RPMI7951 (cell line): ENCODE results near the gene UBE2E2. TPM values are rescaled to one million over a fixed set of nuclear protein-coding genes. Genes with fewer than 3 reads are reported as not detected.

ENCODE experiments used
- DNase-seq: peaks from one replicate; pipeline ENCODE4 v3.0.0-alpha.2; 2012; ENCODE audit warnings: low read depth
- total RNA-seq: library from RNA; depleted of rRNA; stranded (reverse); fragments of >200 nt; shearing (Covaris generic); gene quantifications from 2 replicates; pipeline ENCODE4 v1.2.3, GENCODE V29; 2014

The UBE2E2 gene
- total RNA-seq, 1 experiment from 2014 or later: 91.9 TPM

- DNase-seq: no peak
Measured at GRCh38 chr3:23240171-23240785, 37.2 kb downstream of the UBE2E2 start.

GRCh38 chr3:23241256-23241655 is 38.1 kb downstream of the UBE2E2 start:
- no peak for DNase-seq

GRCh38 chr3:23242106-23242505 is 39.0 kb downstream of the UBE2E2 start:
- no peak for DNase-seq

- DNase-seq: no peak
Measured at GRCh38 chr3:23244324-23245041, 41.4 kb downstream of the UBE2E2 start.

GRCh38 chr3:23246651-23247050 is 43.5 kb downstream of the UBE2E2 start:
- DNase-seq: no peak

- DNase-seq: no peak
Measured at GRCh38 chr3:23248594-23249131, 45.5 kb downstream of the UBE2E2 start.

GRCh38 chr3:23249961-23250360 is 46.8 kb downstream of the UBE2E2 start:
- no peak for DNase-seq

- no peak for DNase-seq
Measured at GRCh38 chr3:23252122-23252521, 49.0 kb downstream of the UBE2E2 start.

GRCh38 chr3:23253214-23253613 is 50.1 kb downstream of the UBE2E2 start:
- no peak for DNase-seq

- no peak for DNase-seq
Measured at GRCh38 chr3:23254282-23254681, 51.2 kb downstream of the UBE2E2 start.

GRCh38 chr3:23254835-23255234 is 51.7 kb downstream of the UBE2E2 start:
- DNase-seq: no peak

GRCh38 chr3:23256741-23257435 is 53.8 kb downstream of the UBE2E2 start:
- DNase-seq: no peak

- peak; percentile 9 for DNase-seq
Measured at GRCh38 chr3:23258110-23258509, 55.0 kb downstream of the UBE2E2 start.

- DNase-seq: no peak
Measured at GRCh38 chr3:23259515-23259914, 56.4 kb downstream of the UBE2E2 start.

GRCh38 chr3:23262766-23263165 is 59.6 kb downstream of the UBE2E2 start:
- no peak for DNase-seq

- DNase-seq: no peak
Measured at GRCh38 chr3:23263796-23264195, 60.7 kb downstream of the UBE2E2 start.

- DNase-seq: peak; percentile 51
Measured at GRCh38 chr3:23264413-23264812, 61.3 kb downstream of the UBE2E2 start.

GRCh38 chr3:23270423-23270822 is 67.3 kb downstream of the UBE2E2 start:
- DNase-seq: no peak

- no peak for DNase-seq
Measured at GRCh38 chr3:23271876-23272741, 69.0 kb downstream of the UBE2E2 start.

GRCh38 chr3:23272820-23273219 is 69.7 kb downstream of the UBE2E2 start:
- DNase-seq: no peak

GRCh38 chr3:23275061-23275460 is 71.9 kb downstream of the UBE2E2 start:
- DNase-seq: no peak

GRCh38 chr3:23275814-23276213 is 72.7 kb downstream of the UBE2E2 start:
- no peak for DNase-seq
